OCI-LY3 (cell line): ENCODE data around the gene DTNA.
"Not testable (repeated sequence)": the region's sequence is repeated elsewhere in the genome, so short reads cannot be mapped to it uniquely, and the experiment has no call there.

Experiments used
- EZH2phosphoT487 ChIP-seq: fragments of 200-600 bp; shearing (Covaris generic); IDR thresholded peaks from 2 replicates; pipeline ENCODE4 v1.6.1; 2018; ENCODE audit warnings: antibody characterized with exemption, mixed run types, low read depth
- TF ChIP-seq, protein P1 (sequence below): fragments of 200-600, 300-600 bp; sonication (generic); IDR thresholded peaks from 2 replicates; pipeline ENCODE4 v1.5.1; 2014; ENCODE audit warnings: antibody characterized with exemption, low read length, low read depth

DNA sequence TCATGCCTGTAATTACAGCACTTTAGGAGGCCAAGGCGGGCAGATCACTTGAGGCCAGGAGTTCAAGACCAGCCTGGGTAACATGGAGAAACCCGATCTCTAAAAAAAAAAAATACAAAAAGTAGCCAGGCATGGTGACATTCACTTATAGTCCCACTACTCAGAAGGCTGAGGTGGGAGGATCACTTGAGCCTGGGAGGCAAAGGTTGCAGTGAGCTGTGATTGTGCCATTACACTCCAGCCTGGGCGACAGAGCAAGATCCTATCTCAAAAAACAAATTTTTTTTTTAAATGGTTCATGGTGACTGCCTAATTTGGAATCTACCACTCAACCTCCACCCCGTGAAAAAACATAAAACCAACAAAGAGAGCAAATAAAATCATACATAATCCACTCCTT is 212.5 kb downstream of the DTNA start:
- TF ChIP-seq, protein P1, sequence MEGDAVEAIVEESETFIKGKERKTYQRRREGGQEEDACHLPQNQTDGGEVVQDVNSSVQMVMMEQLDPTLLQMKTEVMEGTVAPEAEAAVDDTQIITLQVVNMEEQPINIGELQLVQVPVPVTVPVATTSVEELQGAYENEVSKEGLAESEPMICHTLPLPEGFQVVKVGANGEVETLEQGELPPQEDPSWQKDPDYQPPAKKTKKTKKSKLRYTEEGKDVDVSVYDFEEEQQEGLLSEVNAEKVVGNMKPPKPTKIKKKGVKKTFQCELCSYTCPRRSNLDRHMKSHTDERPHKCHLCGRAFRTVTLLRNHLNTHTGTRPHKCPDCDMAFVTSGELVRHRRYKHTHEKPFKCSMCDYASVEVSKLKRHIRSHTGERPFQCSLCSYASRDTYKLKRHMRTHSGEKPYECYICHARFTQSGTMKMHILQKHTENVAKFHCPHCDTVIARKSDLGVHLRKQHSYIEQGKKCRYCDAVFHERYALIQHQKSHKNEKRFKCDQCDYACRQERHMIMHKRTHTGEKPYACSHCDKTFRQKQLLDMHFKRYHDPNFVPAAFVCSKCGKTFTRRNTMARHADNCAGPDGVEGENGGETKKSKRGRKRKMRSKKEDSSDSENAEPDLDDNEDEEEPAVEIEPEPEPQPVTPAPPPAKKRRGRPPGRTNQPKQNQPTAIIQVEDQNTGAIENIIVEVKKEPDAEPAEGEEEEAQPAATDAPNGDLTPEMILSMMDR = not testable (repeated sequence)
- TF ChIP-seq EZH2phosphoT487 = not testable (repeated sequence)
